ENCODE data around the gene AFAP1.

DNA sequence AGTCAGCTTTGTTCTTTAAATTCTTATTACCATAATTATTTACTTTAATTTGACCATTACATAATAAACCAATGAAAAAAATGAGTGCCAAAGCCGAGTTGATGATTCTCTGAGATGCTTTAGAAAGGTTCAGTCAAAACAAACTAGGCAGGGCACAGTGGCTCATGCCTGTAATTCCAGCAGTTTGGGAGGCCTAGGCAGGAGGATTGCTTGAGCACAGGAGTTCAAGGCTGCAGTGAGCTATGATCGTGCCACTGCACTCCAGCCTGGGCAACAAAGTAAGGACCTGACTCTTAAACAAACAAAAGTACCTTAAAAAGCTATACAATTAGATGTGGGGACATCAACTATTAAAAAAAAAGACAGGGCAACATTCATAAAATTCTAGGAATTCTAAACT, 75.0 kb downstream of the AFAP1 start:
- TF ChIP-seq, protein P1, sequence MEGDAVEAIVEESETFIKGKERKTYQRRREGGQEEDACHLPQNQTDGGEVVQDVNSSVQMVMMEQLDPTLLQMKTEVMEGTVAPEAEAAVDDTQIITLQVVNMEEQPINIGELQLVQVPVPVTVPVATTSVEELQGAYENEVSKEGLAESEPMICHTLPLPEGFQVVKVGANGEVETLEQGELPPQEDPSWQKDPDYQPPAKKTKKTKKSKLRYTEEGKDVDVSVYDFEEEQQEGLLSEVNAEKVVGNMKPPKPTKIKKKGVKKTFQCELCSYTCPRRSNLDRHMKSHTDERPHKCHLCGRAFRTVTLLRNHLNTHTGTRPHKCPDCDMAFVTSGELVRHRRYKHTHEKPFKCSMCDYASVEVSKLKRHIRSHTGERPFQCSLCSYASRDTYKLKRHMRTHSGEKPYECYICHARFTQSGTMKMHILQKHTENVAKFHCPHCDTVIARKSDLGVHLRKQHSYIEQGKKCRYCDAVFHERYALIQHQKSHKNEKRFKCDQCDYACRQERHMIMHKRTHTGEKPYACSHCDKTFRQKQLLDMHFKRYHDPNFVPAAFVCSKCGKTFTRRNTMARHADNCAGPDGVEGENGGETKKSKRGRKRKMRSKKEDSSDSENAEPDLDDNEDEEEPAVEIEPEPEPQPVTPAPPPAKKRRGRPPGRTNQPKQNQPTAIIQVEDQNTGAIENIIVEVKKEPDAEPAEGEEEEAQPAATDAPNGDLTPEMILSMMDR (IDR thresholded peaks at IDR 0.05; ENCODE audit: extremely low read depth in 1 of 2, insufficient read depth in 1 of 2, low read depth in 1 of 2, low read length in 2 of 2), result no peak
- TF ChIP-seq POLR2AphosphoS5 (IDR thresholded peaks at IDR 0.05; ENCODE audit: insufficient read depth, low read depth, low read length) (no peak), POLR2A (IDR thresholded peaks at IDR 0.05; ENCODE audit: low read depth, low read length) (no peak), EZH2 (IDR thresholded peaks at IDR 0.05; ENCODE audit: borderline replicate concordance, low read depth, low read length, severe bottlenecking) (no peak), MYC (IDR thresholded peaks at IDR 0.05; ENCODE audit: low read depth, low read length) (no peak), JUN (IDR thresholded peaks at IDR 0.05; ENCODE audit: borderline replicate concordance, insufficient read depth, insufficient read length, low read depth) (no peak)
